Measurements from ENCODE around the gene TRPM8. TPM values are rescaled to one million over a fixed set of nuclear protein-coding genes. Genes with fewer than 3 reads are reported as not detected.

Gene TRPM8
- total and polyA plus RNA-seq, 3 donors from 2014 or later: 0.79 to 5.2 (median 2.2) TPM

- Histone ChIP-seq H3K36me3 (ENCODE audit: low read depth, missing control alignments) (no peaks in the 10 kb centered on the region), H3K4me3 (no peak overlapping the region), H3K27ac (no peak overlapping the region), H3K4me1 (no peaks in the 10 kb centered on the region), H3K27me3 (no peaks in the 10 kb centered on the region), H3K9me3 (no peaks in the 10 kb centered on the region)
- TF ChIP-seq CTCF (IDR thresholded peaks at IDR 0.05) (no peak), POLR2A (IDR thresholded peaks at IDR 0.05) (no peak)
- WGBS, 2 donors: 81 to 85% methylated on average over 1 of the region's 1 CpG
- DNase-seq: no peak
- intact Hi-C loops (cut with DNase I; ENCODE audit: low total_unique reads): no loop called here
Observed at GRCh38 chr2:233944722-233945121, 27.5 kb downstream of the TRPM8 start.

- no peak for TF ChIP-seq POLR2A (IDR thresholded peaks at IDR 0.05)
- no peak for TF ChIP-seq CTCF (IDR thresholded peaks at IDR 0.05)
- Histone ChIP-seq H3K4me3 (no peak overlapping the region), H3K27ac (no peak overlapping the region), H3K9me3 (no peaks in the 10 kb centered on the region), H3K36me3 (ENCODE audit: low read depth, missing control alignments) (no peaks in the 10 kb centered on the region), H3K27me3 (no peaks in the 10 kb centered on the region), H3K4me1 (no peaks in the 10 kb centered on the region)
- intact Hi-C loops (cut with DNase I; ENCODE audit: low total_unique reads): no loop called here
- DNase-seq: no peak
- 80 to 90% methylated on average over 3 of the region's 3 CpGs for WGBS, 2 donors
Observed at GRCh38 chr2:233945146-233945545, 28.0 kb downstream of the TRPM8 start.

GRCh38 chr2:233950078-233950825 lies 33.1 kb downstream of the TRPM8 start:
- TF ChIP-seq CTCF (IDR thresholded peaks at IDR 0.05) (no peak), POLR2A (IDR thresholded peaks at IDR 0.05) (no peak)
- 85 to 87% methylated on average over 13 of the region's 13 CpGs for WGBS, 2 donors
- DNase-seq: no peak
- no peaks in the 10 kb centered on the region for H3K9me3 ChIP-seq
- H3K4me3 ChIP-seq: no peak overlapping the region
- H3K4me1 ChIP-seq: no peaks in the 10 kb centered on the region
- H3K27me3 ChIP-seq: no peaks in the 10 kb centered on the region
- no peaks in the 10 kb centered on the region for H3K36me3 ChIP-seq (ENCODE audit: low read depth, missing control alignments)
- intact Hi-C loops (cut with DNase I; ENCODE audit: low total_unique reads): no loop called here
- H3K27ac ChIP-seq: no peak overlapping the region

- WGBS, 2 donors: 79 to 80% methylated on average over 7 of the region's 7 CpGs
- intact Hi-C loops (cut with DNase I; ENCODE audit: low total_unique reads): no loop called here
- Histone ChIP-seq H3K36me3 (ENCODE audit: low read depth, missing control alignments) (no peaks in the 10 kb centered on the region), H3K27ac (no peak overlapping the region), H3K4me3 (no peak overlapping the region), H3K4me1 (no peaks in the 10 kb centered on the region), H3K27me3 (no peaks in the 10 kb centered on the region), H3K9me3 (no peaks in the 10 kb centered on the region)
- DNase-seq: no peak
- TF ChIP-seq CTCF (IDR thresholded peaks at IDR 0.05) (no peak), POLR2A (IDR thresholded peaks at IDR 0.05) (no peak)
Observed at GRCh38 chr2:233952335-233952734, 35.2 kb downstream of the TRPM8 start.

Data from testis (tissue), 3 donors.